ENCODE data around the gene NRP2.

GRCh38 chr2:205816268-205816667, 134.0 kb downstream of the NRP2 start:
- no peak for TF ChIP-seq CTCF (conservative IDR thresholded peaks at IDR 0.05 in 1 of 2, IDR thresholded peaks at IDR 0.05 in 1 of 2; ENCODE audit: low read depth in 1 of 2, low read length in 2 of 2)
- no peak for TF ChIP-seq EZH2 (IDR thresholded peaks at IDR 0.05; ENCODE audit: low read length, missing control alignments)

Data from fibroblast of lung (primary cell).